NCI-H1105 (cell line): ENCODE measurements around the gene SYPL2.
A peak's percentile ranks its signal among the peaks of the same experiment; 100 is the strongest.
"Not testable (repeated sequence)": the region's sequence is repeated elsewhere in the genome, so short reads cannot be mapped to it uniquely, and the experiment has no call there.

Experiments
- DNase-seq: peaks from one replicate; lab custom pipeline; 2025; lab: John Stamatoyannopoulos, UW

The SYPL2 gene

DNA sequence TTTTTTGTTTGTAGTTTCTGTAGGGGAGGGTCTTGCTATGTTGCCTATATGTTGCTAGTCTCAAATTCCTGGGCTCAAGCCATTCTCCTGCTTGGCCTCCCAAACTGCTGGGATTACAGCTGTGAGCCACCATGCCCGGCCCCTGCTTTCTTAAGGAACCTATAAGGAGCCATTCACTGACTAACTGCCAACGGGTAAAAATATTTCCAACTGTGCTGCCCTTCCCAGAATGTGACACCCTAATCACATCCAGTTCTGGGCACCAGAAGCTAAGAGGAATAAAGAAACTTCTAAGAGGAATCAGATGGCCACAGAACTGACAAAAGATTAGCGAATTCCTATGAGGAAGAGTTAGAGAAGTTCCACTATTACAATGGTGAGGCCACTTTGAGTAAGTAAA is 6.4 kb downstream of the SYPL2 start:
- DNase-seq, result no peak

DNA sequence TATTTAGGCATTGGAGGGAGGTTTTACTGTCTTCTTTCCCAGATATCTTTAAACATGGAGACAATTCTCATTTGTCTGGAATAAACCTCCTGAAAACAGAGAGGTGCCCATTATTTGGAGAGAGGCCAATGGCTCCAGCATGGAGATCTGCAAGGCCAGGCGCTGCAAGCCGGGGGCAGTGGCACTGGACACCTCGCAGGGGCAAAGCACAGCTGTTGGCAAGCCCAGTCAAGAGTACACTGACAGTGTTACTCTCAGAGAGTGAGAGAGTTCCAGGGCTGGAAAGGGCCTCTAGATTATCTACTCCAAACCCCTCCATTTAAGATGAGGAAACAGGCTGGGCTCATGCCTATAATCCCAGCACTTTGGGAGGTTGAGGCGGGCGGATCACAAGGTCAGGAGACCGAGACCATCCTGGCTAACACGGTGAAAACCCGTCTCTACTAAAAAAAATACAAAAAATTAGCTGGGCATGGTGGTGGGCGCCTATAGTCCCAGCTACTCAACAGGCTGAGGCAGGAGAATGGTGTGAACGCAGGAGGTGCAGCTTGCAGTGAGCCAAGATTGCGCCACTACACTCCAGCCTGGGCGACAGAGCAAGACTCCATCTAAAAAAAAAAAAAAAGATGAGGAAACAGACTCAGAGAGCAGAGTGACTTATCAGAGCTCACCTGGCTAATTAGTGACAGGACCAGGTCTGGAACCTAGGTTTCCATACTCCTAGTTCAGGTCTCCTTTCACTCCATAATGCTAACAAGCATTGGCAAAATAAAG is 7.1 kb downstream of the SYPL2 start:
- not testable (repeated sequence) for DNase-seq

DNA sequence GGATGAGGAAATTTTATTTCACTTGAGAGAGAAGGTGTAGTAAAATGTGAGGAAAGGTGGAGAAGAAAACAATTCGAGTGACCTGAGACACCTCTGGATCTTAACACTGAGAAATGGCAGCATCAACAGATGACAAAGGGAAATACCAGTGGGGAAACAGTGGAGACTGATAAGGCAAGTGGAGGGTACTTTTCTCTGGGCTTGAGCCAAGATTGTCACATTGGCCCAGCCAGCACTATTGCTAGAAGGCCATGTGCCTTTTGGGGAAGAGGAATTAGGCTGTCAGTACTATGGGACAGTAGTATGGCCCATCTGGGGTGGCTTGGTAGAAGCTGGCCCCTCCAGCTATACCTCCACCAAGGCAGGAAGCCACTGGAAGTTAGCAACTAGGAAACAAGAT is 8.4 kb downstream of the SYPL2 start:
- no peak for DNase-seq

DNA sequence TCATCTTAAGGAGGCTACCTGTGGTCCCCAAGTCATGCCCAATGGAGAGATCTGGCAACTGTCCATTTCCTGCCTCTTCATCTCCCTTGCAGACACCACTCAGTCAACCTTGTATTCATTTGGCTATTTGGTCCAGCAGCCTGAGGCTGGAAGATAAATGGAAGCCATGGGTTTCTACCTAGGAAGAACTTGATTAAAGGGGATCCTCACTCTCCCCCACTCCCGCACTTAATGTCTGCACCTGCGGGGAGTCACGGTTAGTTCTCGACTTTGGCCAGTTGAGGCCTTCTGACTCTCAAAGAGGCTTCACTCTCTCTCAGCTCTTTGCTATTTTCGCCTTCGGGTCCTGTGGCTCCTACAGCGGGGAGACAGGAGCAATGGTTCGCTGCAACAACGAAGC is 8.9 kb downstream of the SYPL2 start:
- no peak for DNase-seq

DNA sequence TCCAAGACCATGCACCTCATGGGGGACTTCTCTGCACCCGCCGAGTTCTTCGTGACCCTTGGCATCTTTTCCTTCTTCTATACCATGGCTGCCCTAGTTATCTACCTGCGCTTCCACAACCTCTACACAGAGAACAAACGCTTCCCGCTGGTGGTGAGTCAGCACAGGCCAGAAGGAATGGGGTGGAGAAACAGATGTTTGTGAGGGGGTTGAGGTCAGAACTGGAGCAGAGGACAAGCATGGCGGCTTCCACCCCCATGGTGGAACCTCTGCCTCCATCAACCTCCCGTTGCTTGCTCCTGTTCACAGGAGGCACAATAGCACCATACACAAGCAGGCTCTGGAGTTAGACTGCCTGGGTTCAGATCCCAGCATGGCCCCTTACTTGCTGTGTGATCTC is 10.5 kb downstream of the SYPL2 start:
- no peak for DNase-seq

DNA sequence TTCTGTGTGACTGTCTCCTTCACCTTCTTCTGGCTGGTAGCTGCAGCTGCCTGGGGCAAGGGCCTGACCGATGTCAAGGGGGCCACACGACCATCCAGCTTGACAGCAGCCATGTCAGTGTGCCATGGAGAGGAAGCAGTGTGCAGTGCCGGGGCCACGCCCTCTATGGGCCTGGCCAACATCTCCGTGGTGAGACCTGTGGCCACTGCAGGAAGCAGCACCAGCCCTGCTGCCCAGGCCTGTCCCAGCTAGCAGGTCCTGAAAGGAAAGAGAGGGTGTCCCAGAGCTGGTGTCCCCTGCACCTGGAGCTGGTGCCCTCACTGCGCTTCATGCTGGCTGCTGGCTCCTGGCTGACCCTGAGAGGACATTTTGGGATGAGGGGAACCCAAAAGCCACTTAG is 11.5 kb downstream of the SYPL2 start:
- DNase-seq, result no peak

DNA sequence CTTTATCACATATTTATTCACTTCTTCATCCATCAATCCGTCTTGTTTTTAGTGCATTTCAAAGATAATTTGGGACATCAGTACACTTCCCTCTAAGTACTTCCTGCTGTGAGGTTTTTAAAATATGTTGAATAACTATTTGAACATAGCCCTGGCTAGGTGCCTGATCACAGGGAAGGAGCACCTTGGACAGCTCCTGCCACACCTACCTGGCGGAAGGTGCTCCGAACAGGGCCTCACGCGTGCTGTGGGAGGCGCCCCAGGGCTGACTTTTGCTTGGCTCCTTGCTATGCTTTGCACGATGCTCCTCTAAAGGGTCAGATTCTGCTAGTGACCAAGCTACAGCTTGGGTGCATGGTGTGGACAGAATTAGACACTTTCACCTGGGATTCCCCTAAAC is 12.5 kb downstream of the SYPL2 start:
- no peak for DNase-seq

DNA sequence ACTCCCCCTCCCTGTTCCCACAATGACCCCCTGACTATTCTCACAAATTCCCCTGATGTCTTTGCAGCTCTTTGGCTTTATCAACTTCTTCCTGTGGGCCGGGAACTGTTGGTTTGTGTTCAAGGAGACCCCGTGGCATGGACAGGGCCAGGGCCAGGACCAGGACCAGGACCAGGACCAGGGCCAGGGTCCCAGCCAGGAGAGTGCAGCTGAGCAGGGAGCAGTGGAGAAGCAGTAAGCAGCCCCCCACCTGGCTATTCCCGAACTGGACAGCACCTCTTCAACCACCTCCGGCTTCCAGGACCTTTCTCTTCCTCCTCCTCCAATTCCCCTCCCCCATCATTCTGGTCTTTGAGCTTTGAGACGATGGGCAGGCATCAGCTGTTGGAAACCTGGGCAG is 13.0 kb downstream of the SYPL2 start:
- DNase-seq, result no peak

DNA sequence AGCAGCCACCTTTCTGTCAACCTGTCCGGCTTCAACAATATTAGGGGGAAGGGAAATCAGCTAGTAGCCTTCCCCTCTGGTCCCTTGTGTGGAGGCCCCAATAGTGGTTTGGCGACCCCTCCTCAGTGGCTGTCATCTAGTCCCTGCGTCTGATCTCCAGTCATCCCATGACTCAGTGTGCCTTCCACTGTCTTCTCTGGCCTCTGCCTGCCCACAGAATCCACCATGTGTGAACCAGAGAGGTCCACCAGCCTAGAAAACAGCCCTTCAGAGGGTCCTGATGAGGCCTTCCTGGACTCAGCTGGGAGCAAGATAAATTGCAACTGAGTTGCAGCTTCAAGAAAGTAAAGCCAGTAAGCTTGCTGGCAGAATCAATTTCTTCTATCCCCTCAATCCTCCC is 13.6 kb downstream of the SYPL2 start:
- no peak for DNase-seq

DNA sequence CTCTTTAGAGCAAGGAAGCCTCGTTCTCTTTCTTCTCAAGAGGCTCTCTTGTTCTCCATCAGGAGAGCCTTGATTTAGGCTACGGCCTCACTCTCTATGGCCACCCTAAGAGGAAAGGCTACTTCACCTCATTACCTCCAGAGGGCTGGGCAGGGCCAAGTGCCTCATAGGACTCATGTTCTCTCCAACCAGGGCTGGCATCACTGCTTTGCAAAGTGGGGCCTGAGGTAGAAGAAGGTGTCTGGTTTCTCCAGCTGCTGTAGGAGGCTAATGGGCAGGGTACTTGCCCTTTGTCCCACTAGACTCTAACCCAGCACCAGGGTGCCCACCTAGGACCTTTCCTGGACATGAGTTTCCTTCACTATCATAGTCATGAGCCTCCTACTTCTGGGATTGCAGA is 15.3 kb downstream of the SYPL2 start:
- no peak for DNase-seq

DNA sequence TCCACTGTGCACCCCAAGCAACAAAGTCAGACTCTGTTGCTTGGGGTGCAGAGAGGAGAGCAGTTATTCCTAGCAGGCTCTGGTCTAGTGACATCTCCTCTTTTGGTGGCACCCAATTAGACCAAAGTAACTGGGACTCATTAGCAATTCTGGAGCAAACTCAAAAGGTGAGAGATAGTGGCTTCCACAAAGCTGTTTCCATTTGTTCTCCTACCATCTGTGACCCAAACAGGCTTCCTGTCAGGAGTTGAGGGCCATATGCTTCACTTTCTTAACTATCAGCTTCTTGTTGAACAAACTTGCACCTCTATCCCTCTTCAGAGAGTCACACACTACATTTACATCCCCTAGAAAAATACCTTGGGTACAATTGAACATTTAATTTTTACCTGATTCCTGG is 15.9 kb downstream of the SYPL2 start:
- DNase-seq, result no peak

DNA sequence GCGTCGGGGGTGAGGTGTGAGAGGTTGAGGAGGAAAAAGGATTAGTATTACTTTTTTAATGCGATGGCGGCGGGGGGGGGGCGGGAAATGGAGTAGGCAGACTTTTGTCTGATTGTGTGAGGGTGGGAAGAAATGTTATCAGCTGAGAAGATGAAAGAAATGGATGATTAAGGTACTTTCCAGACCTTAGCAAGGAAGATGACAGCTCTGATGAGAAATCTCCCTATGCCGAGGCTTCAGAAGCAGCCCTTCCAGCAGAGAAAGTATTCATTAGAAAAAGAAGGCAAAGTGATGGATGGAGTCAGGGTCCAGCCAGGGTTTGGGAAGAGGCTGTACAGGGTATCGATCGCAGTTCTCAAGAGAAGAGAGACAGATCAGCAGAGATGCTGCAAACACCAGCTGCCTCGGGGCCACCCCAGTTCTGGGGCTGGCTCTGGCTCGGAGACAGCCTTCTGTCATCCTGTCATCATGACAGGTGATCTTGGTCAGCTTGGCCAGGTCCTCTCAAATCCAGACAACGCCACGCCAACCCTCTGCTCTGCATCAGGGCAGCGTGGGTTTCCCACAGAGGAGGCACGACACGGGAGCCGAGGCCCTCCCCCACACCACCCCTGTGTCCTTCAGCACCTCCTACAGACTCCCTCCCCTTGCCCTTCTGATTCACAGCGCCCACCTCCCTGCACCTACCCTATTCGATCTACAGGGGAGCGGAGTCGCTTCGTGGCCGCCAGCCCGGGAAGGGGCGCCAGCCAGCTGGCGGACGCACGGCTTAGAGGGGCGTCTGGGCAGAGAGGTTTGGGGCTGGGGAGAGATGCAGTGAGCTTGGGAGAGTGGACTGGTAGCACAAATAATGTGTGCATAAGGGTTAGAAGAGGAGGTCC is 16.7 kb downstream of the SYPL2 start:
- peak; percentile 70 for DNase-seq

DNA sequence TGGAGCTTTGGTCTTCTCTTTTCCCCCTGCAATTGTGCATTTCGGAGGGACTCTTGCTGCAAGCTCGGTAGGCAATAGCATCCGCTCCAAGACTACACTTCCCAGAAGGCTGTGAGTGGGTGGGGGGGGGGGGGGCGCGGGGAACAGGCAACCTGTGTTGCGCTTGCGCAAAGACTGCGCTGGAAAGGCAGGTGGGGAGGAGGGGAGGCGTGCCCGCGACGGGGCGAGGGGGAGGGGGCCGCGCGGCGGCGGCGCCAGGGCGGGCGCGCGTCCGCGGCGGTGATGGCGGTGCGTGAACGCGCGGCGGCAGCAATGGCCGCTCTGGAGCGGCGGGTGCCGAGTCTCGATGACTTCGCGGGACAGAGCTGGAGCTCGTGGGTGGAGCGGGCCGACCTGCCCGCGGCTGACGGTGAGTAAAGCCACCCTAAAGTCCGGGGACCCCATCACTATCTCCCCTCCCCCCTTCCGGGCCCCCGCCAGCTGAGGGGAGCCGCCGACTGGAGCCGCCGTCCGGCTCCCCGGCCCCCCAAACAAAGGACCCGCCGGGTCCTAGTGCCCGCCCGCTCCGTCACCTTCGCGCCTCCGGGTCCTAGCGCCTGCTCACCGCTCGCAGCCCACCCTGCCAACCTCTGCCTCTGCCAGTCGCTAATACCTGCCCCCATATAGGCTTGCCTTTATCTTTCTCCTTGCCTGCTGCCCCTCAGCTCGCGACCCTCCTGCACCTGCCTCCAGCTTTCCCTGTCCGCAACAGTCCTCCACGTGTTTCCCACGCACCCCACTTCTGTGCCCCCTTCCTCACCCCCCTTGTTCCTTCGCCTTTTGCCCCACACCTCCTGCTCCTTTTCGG is 17.5 kb downstream of the SYPL2 start, which contains the start of gene ATXN7L2:
Gene ATXN7L2 (plus strand): TSS at position 234 of the 847 bp plus-strand sequence. CDS start 49 bp downstream, at position 283.
- DNase-seq, result peak; percentile 90

DNA sequence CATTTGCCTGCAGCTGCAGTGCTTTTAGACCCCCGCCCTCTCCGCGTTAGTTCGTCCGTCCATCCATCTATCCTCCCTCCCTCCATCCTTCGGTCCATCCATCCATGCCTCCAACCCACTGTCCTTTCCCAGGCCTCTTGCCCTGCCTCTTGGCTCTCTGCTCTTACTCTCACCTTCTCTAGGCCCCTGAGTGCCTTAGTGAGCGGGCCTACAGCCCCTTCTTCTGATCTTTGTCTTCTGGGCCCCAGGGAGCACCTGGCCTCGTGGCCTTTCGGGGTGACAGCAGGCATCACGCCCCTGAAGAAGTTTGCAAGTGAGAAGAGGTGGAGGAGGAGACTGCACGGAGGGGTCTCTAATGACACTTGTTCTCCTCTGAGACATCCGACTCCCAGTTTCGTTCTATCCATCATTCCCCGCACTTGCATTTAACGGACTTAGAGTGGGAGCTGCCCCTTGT is 18.2 kb downstream of the SYPL2 start:
- no peak for DNase-seq

DNA sequence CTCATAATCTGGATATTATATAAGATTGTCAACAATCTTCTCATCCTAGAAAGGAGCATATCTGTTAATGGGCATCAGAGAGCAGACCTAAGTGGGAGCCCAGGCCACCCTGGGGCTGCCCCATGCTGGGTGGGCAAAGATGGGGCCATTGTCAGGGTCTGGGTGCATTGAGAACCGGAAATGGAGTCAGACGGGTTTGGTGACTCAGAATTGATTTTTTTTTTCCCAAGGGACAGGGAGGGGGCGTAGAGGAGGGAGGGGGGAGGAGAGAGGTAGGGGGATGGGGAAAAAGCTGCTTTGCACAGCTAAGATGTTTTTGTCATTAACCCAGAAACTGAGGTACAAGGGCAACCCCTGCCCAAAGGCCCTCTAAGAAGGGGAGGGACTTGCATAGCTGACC is 18.7 kb downstream of the SYPL2 start:
- no peak for DNase-seq

DNA sequence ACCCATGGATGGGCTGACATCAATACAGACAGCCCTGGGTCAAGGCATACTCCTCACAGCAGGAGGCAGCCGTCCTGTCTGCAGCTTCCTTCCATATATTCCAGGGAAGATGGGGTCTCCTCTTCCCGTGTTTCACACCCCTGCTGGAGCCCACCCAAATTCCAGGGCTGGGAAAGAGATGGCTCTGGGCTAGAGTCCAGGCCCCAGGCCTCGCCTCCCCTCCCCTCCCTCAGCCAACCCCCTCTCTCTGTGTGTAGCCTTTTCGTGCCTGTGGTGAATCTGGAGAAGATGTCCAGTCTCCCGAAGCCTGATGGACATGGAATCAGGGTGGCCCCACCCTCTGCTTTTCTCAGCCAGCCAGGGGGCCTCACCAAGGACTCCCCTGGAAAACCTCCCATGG is 20.9 kb downstream of the SYPL2 start:
- DNase-seq, result no peak

DNA sequence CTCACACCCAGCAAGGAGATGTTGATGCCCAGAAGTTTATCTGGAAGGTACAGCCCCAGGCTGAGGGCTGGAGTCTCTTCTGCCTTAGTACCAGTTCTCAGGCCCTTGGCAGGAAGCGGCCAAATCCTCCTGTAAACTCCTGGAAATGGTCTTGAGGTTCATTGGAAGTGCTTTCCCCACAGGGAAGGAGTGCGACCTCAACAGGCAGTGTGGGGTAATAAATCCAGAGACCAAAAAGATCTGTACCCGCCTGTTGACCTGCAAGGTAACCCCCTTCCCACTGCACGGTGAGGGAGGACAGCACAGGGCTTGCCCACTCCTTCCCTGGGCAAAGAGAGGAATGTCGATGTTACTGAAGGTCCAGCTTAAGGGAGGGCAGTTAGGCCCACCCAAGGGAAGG is 21.9 kb downstream of the SYPL2 start:
- DNase-seq, result no peak

DNA sequence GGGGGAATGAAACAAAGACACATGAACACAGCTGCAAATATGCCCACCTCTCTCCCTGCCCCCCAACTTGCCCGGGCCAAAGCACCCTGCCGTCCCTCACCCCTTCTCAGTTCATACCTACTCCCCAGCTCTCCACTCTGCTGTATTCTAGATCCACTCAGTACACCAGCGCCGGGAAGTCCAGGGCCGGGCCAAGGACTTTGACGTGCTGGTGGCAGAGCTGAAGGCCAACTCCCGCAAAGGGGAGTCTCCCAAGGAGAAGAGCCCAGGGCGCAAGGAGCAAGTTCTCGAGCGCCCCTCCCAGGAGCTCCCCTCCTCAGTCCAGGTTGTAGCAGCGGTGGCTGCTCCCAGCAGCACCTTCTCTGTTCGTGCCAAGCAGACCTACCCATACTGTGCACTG is 22.4 kb downstream of the SYPL2 start:
- no peak for DNase-seq

DNA sequence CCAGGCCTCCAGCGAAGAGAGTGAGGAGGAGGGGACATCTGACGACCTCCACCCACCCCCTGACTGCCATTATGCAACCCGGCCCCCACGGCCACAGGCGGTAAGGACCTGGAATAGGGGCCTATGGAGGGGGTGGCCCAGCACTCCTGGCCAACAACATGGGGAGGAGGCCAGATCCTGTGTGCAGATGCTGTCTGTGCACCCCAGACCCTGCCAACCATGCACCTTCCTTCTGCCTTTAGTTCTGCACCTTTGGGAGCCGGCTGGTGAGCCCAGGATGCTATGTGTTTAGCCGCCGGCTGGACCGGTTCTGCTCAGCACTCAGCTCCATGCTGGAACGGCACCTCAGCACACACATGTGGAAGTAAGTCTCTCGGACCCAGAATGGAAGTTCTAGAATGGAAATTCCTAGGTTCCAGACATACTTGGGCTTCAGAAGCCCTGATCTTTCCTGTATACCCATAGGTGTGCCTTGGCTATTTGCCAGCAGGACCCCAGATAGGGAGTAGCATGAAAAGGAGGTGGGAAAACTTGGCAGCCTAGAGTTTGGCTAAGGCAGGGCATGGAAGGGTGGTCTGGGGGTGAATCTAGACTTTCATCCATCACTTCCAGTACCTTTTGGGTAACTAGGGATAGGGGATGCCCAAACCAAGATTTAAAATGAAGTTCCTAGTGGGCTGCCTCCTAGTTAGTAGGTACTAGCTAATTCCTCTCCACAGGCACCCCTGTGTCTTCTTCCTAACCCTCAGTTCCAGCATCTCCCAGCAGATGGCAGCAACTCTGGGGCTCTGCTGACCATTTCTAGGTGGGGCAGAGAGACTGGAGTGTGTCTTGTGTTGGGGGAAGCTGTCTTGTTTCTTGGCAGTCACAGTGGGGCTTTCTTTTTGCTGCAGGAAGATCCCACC is 23.9 kb downstream of the SYPL2 start:
- peak; percentile 35 for DNase-seq

DNA sequence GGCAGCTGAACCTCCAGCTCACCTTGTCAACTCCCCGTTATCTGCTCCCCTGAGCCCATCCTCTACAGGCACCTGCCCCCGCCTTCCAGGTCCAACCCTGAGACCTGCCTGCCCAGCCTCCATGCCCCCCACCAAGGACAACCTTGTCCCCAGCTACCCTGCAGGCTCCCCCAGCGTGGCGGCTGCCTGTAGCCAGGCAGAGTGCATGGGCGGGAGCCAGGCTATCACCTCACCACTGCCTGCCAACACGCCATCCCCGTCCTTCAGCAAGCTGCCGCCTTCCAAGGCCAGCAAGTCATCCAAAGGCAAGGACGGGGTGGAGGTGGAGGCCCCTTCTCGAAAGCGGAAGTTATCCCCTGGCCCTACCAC is 24.6 kb downstream of the SYPL2 start:
- DNase-seq, result no peak

DNA sequence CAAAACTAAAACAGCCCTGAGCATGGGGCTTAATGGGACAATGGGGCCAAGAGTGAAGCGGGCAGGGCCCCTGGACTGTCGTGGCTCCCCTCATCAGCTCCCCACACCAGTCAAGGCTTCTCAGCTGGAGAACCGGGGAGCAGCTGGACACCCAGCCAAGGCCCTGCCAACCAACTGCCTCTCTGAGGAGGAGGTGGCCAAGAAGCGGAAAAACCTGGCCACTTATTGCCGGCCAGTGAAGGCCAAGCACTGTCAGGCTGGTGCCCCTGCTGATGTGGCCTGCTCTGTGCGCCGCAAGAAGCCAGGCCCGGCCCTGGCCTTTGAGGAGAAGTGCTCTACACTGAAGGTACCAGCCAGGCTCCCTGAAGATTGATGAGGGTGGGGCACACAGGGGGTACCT is 25.0 kb downstream of the SYPL2 start:
- no peak for DNase-seq
